Measurements from ENCODE around the gene CX3CR1.
"Not testable (repeated sequence)": the region's sequence is repeated elsewhere in the genome, so short reads cannot be mapped to it uniquely, and the experiment has no call there.

The CX3CR1 gene

DNA sequence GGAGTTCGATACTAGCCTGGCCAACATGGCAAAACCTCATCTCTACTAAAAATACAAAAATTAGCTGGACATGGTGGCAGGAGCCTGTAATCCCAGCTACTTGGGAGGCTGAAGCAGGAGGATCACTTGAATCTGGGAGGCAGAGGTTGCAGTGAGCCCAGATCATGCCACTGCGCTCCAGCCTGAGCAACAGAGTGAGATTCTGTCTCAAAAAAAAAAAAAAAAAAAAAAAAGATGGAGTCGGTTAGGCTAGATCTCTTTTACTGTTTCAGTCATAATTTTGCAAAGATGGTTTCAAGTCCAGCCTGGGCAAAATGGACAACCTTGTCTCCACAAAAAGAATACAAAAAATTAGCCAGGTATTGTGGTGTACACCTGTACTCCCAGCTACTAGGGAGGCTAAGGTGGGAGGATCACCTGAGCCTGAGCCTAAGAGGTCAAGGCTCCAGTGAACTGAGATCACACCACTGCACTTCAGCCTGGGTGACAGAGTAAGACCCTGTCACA lies 42.4 kb upstream of the CX3CR1 start:
- H3K27ac ChIP-seq (replicated peaks; ENCODE audit: low read length): not testable (repeated sequence)

GRCh38 chr3:39321574-39321983 lies 41.7 kb upstream of the CX3CR1 start:
- not testable (repeated sequence) for H4K8ac ChIP-seq (ENCODE audit: low read depth, low read length); H2BK12ac ChIP-seq (ENCODE audit: low read length); H3K27ac ChIP-seq (replicated peaks; ENCODE audit: low read length); DNase-seq (ENCODE audit: low spot score); H4K91ac ChIP-seq (ENCODE audit: low read depth, low read length, poor library complexity); H3K4ac ChIP-seq (ENCODE audit: low read length); H2AK5ac ChIP-seq (ENCODE audit: low read depth, low read length); H3K4me2 ChIP-seq (ENCODE audit: insufficient read depth, low read length, poor library complexity, severe bottlenecking); H3K4me1 ChIP-seq (ENCODE audit: control insufficient read depth in 2 of 2, insufficient read depth in 1 of 2, low read depth in 1 of 2, low read length in 2 of 2); H3K27me3 ChIP-seq (ENCODE audit: control insufficient read depth in 3 of 3, insufficient read depth in 3 of 3, low read depth in 1 of 3, low read length in 3 of 3); H3K9me3 ChIP-seq (replicated peaks in 1 of 2; ENCODE audit: control insufficient read depth in 2 of 2, insufficient read depth in 1 of 2, low read depth in 1 of 2, low read length in 2 of 2); H2BK15ac ChIP-seq (ENCODE audit: low read length); H3K23ac ChIP-seq (ENCODE audit: low read depth, low read length, poor library complexity); H3K36me3 ChIP-seq (replicated peaks in 1 of 2; ENCODE audit: control insufficient read depth in 2 of 2, insufficient read depth in 2 of 2, low read length in 2 of 2); H3K18ac ChIP-seq (ENCODE audit: low read length); H3K9ac ChIP-seq (ENCODE audit: low read depth, low read length, poor library complexity); H2BK120ac ChIP-seq (ENCODE audit: low read depth, low read length); H3K4me3 ChIP-seq (ENCODE audit: low read length in 2 of 2); H2BK5ac ChIP-seq (ENCODE audit: low read length); H3K79me1 ChIP-seq (ENCODE audit: low read depth, low read length); H3K14ac ChIP-seq (ENCODE audit: low read length); H2AFZ ChIP-seq (ENCODE audit: low read length)
- no CpG with 5 or more reads among the region's 2 CpGs for WGBS, 2 donors (ENCODE audit: extremely low coverage in 2 of 2, insufficient read length in 2 of 2, insufficient replicate concordance in 1 of 2)

More for the DNA sequence above, 42.4 kb upstream of the CX3CR1 start:
- no CpG with 5 or more reads among the region's 3 CpGs for WGBS, 2 donors (ENCODE audit: extremely low coverage in 2 of 2, insufficient read length in 2 of 2, insufficient replicate concordance in 1 of 2)
- H3K27me3 ChIP-seq (ENCODE audit: control insufficient read depth in 3 of 3, insufficient read depth in 3 of 3, low read depth in 1 of 3, low read length in 3 of 3); H4K8ac ChIP-seq (ENCODE audit: low read depth, low read length); H3K4me3 ChIP-seq (ENCODE audit: low read length in 2 of 2); H3K14ac ChIP-seq (ENCODE audit: low read length); H2BK15ac ChIP-seq (ENCODE audit: low read length); DNase-seq (ENCODE audit: low spot score); H3K4ac ChIP-seq (ENCODE audit: low read length); H2BK5ac ChIP-seq (ENCODE audit: low read length); H3K18ac ChIP-seq (ENCODE audit: low read length); H3K9ac ChIP-seq (ENCODE audit: low read depth, low read length, poor library complexity); H3K9me3 ChIP-seq (replicated peaks in 1 of 2; ENCODE audit: control insufficient read depth in 2 of 2, insufficient read depth in 1 of 2, low read depth in 1 of 2, low read length in 2 of 2); H3K36me3 ChIP-seq (replicated peaks in 1 of 2; ENCODE audit: control insufficient read depth in 2 of 2, insufficient read depth in 2 of 2, low read length in 2 of 2); H2AK5ac ChIP-seq (ENCODE audit: low read depth, low read length); H3K4me2 ChIP-seq (ENCODE audit: insufficient read depth, low read length, poor library complexity, severe bottlenecking); H3K4me1 ChIP-seq (ENCODE audit: control insufficient read depth in 2 of 2, insufficient read depth in 1 of 2, low read depth in 1 of 2, low read length in 2 of 2); H3K79me1 ChIP-seq (ENCODE audit: low read depth, low read length); H4K91ac ChIP-seq (ENCODE audit: low read depth, low read length, poor library complexity); H2AFZ ChIP-seq (ENCODE audit: low read length); H2BK12ac ChIP-seq (ENCODE audit: low read length); H3K23ac ChIP-seq (ENCODE audit: low read depth, low read length, poor library complexity); H2BK120ac ChIP-seq (ENCODE audit: low read depth, low read length): not testable (repeated sequence)

- Histone ChIP-seq H2BK15ac (ENCODE audit: low read length) (no peak overlapping the region), H2AFZ (ENCODE audit: low read length) (no peak overlapping the region), H2BK5ac (ENCODE audit: low read length) (no peak overlapping the region), H3K4me1 (ENCODE audit: control insufficient read depth in 2 of 2, insufficient read depth in 1 of 2, low read depth in 1 of 2, low read length in 2 of 2) (no peaks in the 10 kb centered on the region), H3K4me3 (ENCODE audit: low read length in 2 of 2) (no peak overlapping the region), H3K27me3 (ENCODE audit: control insufficient read depth in 3 of 3, insufficient read depth in 3 of 3, low read depth in 1 of 3, low read length in 3 of 3) (peaks cover 0 to under 1% (median 0%) of the 10 kb centered on the region in 3 experiments), H3K4me2 (ENCODE audit: insufficient read depth, low read length, poor library complexity, severe bottlenecking) (no peak overlapping the region), H3K18ac (ENCODE audit: low read length) (no peak overlapping the region), H4K91ac (ENCODE audit: low read depth, low read length, poor library complexity) (no peak overlapping the region), H3K4ac (ENCODE audit: low read length) (no peak overlapping the region), H2BK12ac (ENCODE audit: low read length) (no peak overlapping the region), H3K36me3 (replicated peaks in 1 of 2; ENCODE audit: control insufficient read depth in 2 of 2, insufficient read depth in 2 of 2, low read length in 2 of 2) (no peaks in the 10 kb centered on the region), H2BK120ac (ENCODE audit: low read depth, low read length) (no peak overlapping the region), H3K27ac (replicated peaks; ENCODE audit: low read length) (no peak overlapping the region), H3K9me3 (replicated peaks in 1 of 2; ENCODE audit: control insufficient read depth in 2 of 2, insufficient read depth in 1 of 2, low read depth in 1 of 2, low read length in 2 of 2) (peaks cover 0 to 1% of the 10 kb centered on the region in 2 donors), H3K14ac (ENCODE audit: low read length) (no peak overlapping the region), H3K79me1 (ENCODE audit: low read depth, low read length) (no peaks in the 10 kb centered on the region), H3K23ac (ENCODE audit: low read depth, low read length, poor library complexity) (no peak overlapping the region), H2AK5ac (ENCODE audit: low read depth, low read length) (no peak overlapping the region), H3K9ac (ENCODE audit: low read depth, low read length, poor library complexity) (no peak overlapping the region), H4K8ac (ENCODE audit: low read depth, low read length) (no peak overlapping the region)
- DNase-seq (ENCODE audit: low spot score): no peak
These were observed 39.4 kb upstream of the CX3CR1 start for GRCh38 chr3:39319249-39319648.

DNA sequence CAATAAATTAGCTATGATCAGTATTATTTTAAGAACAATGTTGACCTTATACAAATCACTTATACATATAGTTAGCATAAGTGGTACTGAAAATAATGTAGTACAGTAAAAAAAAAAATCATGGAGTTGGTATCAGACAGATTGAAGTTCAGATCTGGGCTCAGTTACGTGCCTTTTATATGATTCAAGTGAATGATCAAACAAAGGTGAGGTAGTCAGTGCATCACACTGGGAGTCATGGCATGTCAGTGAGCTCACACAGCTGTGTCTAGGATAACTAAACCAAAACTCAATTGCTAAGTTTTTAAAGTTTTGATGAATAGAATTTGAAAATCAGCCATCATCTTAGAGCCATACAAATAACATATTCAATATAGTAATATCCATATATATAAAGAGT lies 38.5 kb upstream of the CX3CR1 start:
- Histone ChIP-seq H3K9ac (ENCODE audit: low read depth, low read length, poor library complexity) (no peak overlapping the region), H3K36me3 (replicated peaks in 1 of 2; ENCODE audit: control insufficient read depth in 2 of 2, insufficient read depth in 2 of 2, low read length in 2 of 2) (no peaks in the 10 kb centered on the region), H2AFZ (ENCODE audit: low read length) (no peak overlapping the region), H2BK120ac (ENCODE audit: low read depth, low read length) (no peak overlapping the region), H3K4ac (ENCODE audit: low read length) (no peak overlapping the region), H3K23ac (ENCODE audit: low read depth, low read length, poor library complexity) (no peak overlapping the region), H3K27ac (replicated peaks; ENCODE audit: low read length) (no peak overlapping the region), H3K27me3 (ENCODE audit: control insufficient read depth in 3 of 3, insufficient read depth in 3 of 3, low read depth in 1 of 3, low read length in 3 of 3) (no peaks in the 10 kb centered on the region), H2BK5ac (ENCODE audit: low read length) (no peak overlapping the region), H4K8ac (ENCODE audit: low read depth, low read length) (no peak overlapping the region), H3K9me3 (replicated peaks in 1 of 2; ENCODE audit: control insufficient read depth in 2 of 2, insufficient read depth in 1 of 2, low read depth in 1 of 2, low read length in 2 of 2) (peaks cover 0 to 1% of the 10 kb centered on the region in 2 donors), H3K4me3 (ENCODE audit: low read length in 2 of 2) (no peak overlapping the region), H3K4me2 (ENCODE audit: insufficient read depth, low read length, poor library complexity, severe bottlenecking) (no peak overlapping the region), H3K4me1 (ENCODE audit: control insufficient read depth in 2 of 2, insufficient read depth in 1 of 2, low read depth in 1 of 2, low read length in 2 of 2) (no peaks in the 10 kb centered on the region), H4K91ac (ENCODE audit: low read depth, low read length, poor library complexity) (no peak overlapping the region), H2AK5ac (ENCODE audit: low read depth, low read length) (no peak overlapping the region), H2BK12ac (ENCODE audit: low read length) (no peak overlapping the region), H3K79me1 (ENCODE audit: low read depth, low read length) (no peaks in the 10 kb centered on the region), H2BK15ac (ENCODE audit: low read length) (no peak overlapping the region), H3K18ac (ENCODE audit: low read length) (no peak overlapping the region), H3K14ac (ENCODE audit: low read length) (no peak overlapping the region)
- DNase-seq (ENCODE audit: low spot score): no peak
- WGBS, 2 donors (ENCODE audit: extremely low coverage in 2 of 2, insufficient read length in 2 of 2, insufficient replicate concordance in 1 of 2): no CpG with 5 or more reads among the region's 1 CpG
